ENCODE data around the gene IL9R.
"Not testable (repeated sequence)": the region's sequence is repeated elsewhere in the genome, so short reads cannot be mapped to it uniquely, and the experiment has no call there.

IL9R gene

GRCh38 chrX:155997436-155997835 is at the start of gene IL9R:
Gene IL9R, plus strand, starts transcription at chrX:155997696. Its CDS starts 64 bp downstream, at chrX:155997760.
- DNase-seq: peak; percentile 34 to 58

- DNase-seq: no peak
Measured at GRCh38 chrX:155949098-155949497, 48.4 kb upstream of the IL9R start.

- no peak for DNase-seq
Measured at GRCh38 chrX:155951237-155951789, 46.2 kb upstream of the IL9R start.

GRCh38 chrX:155953055-155953454 is 44.4 kb upstream of the IL9R start:
- no peak for DNase-seq

- DNase-seq: no peak
Measured at GRCh38 chrX:155954793-155955192, 42.7 kb upstream of the IL9R start.

- no peak for DNase-seq
Measured at GRCh38 chrX:155956099-155956498, 41.4 kb upstream of the IL9R start.

- no peak for DNase-seq
Measured at GRCh38 chrX:155956649-155957048, 40.8 kb upstream of the IL9R start.

GRCh38 chrX:155957843-155958242 is 39.7 kb upstream of the IL9R start:
- no peak for DNase-seq

GRCh38 chrX:155959018-155959587 is 38.4 kb upstream of the IL9R start:
- DNase-seq: no peak

- no peak for DNase-seq
Measured at GRCh38 chrX:155962906-155963305, 34.6 kb upstream of the IL9R start.

GRCh38 chrX:155966876-155967275 is 30.6 kb upstream of the IL9R start:
- peak; percentile 14 to 29 for DNase-seq

- no peak for DNase-seq
Measured at GRCh38 chrX:155967653-155968325, 29.7 kb upstream of the IL9R start.

GRCh38 chrX:155968326-155968661 is 29.2 kb upstream of the IL9R start:
- DNase-seq: no peak

GRCh38 chrX:155968791-155969190 is 28.7 kb upstream of the IL9R start:
- no peak for DNase-seq

GRCh38 chrX:155971658-155972057 is 25.8 kb upstream of the IL9R start:
- not testable (repeated sequence) for DNase-seq

GRCh38 chrX:155972241-155972640 is 25.3 kb upstream of the IL9R start:
- not testable (repeated sequence) for DNase-seq

GRCh38 chrX:155983326-155983725 is 14.2 kb upstream of the IL9R start:
- DNase-seq: no peak

- no peak for DNase-seq
Measured at GRCh38 chrX:155985208-155985607, 12.3 kb upstream of the IL9R start.

- not testable (repeated sequence) for DNase-seq
Measured at GRCh38 chrX:155986995-155987394, 10.5 kb upstream of the IL9R start.

GRCh38 chrX:155988859-155989258 is 8.6 kb upstream of the IL9R start:
- DNase-seq: no peak

- DNase-seq: no peak
Measured at GRCh38 chrX:155993421-155993820, 4.1 kb upstream of the IL9R start.

GRCh38 chrX:155995321-155995875 is 2.1 kb upstream of the IL9R start:
- DNase-seq: no peak

- DNase-seq: no peak
Measured at GRCh38 chrX:155998116-155998515, 620 bp downstream of the IL9R start.

- DNase-seq: no peak
Measured at GRCh38 chrX:155998761-155999510, 1.4 kb downstream of the IL9R start.
